ENCODE data around the gene HSBP1L1. TPM values are rescaled to one million over a fixed set of nuclear protein-coding genes. Genes with fewer than 3 reads are reported as not detected.

Gene HSBP1L1
- total RNA-seq, 1 donor from 2014 or later = 48.7 TPM

DNA sequence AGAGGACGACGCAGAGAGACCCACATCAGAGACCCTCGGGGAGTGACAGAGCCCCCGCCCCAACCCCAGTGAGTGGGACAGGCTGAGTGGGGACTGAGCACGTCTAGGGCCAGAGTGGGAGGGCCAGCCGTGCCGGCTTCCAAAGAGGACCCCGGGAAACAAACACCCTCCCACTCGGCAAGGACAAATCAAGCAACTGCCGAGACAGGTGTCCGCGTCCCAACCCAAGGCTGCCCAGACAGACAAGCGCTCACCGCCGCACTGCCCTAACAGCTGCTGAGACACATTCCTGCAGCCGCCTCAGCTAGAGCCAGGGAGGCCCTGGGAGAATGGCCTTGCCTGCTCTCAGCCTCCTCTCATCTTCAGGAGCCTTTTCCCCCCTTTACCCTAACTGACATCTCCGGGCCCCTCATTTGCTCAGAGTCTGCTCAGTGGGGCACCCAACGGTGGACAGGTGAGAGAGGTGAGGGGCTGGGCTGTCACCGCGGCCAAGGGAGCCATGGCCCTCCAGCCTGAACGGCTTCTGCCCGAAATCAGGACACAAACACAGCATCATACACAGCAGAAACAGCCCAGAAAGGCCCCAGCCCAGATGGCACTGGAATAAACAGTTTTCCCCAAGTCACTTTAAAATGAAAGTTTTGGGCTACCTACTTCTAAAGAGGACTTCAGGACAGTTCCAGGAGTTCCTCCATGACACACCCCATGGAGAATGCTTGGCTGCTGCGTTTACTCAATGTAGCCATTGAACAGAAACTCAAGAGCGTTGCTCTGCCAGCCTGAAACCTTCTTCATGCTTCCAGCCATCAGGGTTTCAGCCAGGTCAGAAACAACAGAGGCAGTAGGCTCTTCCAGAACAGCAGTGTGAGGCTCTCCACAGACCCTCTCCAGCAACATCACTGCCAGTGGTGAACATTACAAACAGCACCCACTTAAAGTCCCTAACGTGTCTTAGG is 36.6 kb upstream of the HSBP1L1 start:
- H3K36me3 ChIP-seq = peaks cover 20% of the 10 kb centered on the region
- H3K4me3 ChIP-seq = no peak overlapping the region
- ATAC-seq (no peak), DNase-seq (peak; percentile 54)
- H3K9me3 ChIP-seq = peaks cover 24% of the 10 kb centered on the region
- no peaks in the 10 kb centered on the region for H3K27me3 ChIP-seq
- intact Hi-C loops (cut with DNase I) = no loop called here
- TF ChIP-seq, protein P1, sequence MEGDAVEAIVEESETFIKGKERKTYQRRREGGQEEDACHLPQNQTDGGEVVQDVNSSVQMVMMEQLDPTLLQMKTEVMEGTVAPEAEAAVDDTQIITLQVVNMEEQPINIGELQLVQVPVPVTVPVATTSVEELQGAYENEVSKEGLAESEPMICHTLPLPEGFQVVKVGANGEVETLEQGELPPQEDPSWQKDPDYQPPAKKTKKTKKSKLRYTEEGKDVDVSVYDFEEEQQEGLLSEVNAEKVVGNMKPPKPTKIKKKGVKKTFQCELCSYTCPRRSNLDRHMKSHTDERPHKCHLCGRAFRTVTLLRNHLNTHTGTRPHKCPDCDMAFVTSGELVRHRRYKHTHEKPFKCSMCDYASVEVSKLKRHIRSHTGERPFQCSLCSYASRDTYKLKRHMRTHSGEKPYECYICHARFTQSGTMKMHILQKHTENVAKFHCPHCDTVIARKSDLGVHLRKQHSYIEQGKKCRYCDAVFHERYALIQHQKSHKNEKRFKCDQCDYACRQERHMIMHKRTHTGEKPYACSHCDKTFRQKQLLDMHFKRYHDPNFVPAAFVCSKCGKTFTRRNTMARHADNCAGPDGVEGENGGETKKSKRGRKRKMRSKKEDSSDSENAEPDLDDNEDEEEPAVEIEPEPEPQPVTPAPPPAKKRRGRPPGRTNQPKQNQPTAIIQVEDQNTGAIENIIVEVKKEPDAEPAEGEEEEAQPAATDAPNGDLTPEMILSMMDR (IDR thresholded peaks at IDR 0.05) = no peak
- no peaks in the 10 kb centered on the region for H3K4me1 ChIP-seq
- H3K27ac ChIP-seq = no peak overlapping the region

DNA sequence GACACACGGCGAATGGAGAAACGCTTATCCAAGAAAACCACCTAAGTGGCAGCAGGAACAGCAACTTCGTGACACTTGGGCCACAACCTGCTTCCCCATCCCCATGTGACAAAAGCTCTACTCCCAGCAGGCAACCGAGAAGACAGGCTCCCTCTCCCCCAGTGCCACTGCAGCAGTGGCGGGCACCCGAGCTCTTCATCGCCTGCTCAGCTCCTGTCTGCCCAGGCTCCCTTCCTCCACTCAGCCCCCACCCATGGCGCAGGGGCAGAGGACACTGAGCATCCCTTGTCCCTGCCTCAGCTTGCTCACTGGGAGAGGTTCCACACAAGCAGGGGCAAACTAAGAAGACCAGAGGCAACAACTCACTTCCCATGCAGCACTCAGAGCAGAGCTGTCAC is 35.9 kb upstream of the HSBP1L1 start:
- Histone ChIP-seq H3K4me1 (no peaks in the 10 kb centered on the region), H3K27me3 (no peaks in the 10 kb centered on the region), H3K4me3 (no peak overlapping the region), H3K27ac (no peak overlapping the region), H3K9me3 (peaks cover 30% of the 10 kb centered on the region), H3K36me3 (peaks cover 19% of the 10 kb centered on the region)
- DNase-seq = peak; percentile 37
- ATAC-seq = no peak
- TF ChIP-seq, protein P1 (IDR thresholded peaks at IDR 0.05) = no peak
- intact Hi-C loops (cut with DNase I) = no loop called here

DNA sequence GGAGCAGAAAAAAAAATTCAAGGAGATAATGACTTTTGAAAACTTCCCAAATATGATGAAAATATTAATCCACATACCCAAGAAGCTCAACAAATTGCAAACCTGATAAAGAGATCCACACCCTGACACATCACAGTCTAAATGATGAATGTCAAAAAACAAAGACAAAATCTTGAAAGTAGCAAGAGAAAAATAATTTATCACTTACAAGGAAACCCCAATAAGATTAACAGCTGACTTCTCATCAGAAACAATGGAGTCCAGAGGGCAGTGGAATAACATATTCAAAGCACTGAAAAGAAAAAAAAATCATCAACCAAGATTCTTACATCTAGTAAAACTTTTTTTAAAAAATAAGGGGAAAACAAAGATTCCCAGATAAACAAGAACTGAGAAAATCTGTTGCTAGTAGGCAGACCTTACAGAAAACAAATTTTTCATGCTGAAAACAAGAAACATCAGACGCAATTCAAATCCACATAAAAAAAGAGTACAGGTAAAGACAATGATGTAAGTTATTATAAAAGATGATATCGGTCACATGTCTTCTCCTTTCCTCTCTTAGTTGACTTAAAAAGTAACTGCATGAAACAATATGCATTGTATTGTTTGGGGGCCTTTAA is 34.3 kb upstream of the HSBP1L1 start:
- ATAC-seq (no peak), DNase-seq (no peak)
- Histone ChIP-seq H3K27me3 (no peaks in the 10 kb centered on the region), H3K9me3 (peaks cover 30% of the 10 kb centered on the region), H3K27ac (no peak overlapping the region), H3K4me1 (peaks cover 8% of the 10 kb centered on the region), H3K36me3 (peaks cover 11% of the 10 kb centered on the region), H3K4me3 (no peak overlapping the region)
- TF ChIP-seq, protein P1 (IDR thresholded peaks at IDR 0.05) = no peak
- intact Hi-C loops (cut with DNase I) = no loop called here

DNA sequence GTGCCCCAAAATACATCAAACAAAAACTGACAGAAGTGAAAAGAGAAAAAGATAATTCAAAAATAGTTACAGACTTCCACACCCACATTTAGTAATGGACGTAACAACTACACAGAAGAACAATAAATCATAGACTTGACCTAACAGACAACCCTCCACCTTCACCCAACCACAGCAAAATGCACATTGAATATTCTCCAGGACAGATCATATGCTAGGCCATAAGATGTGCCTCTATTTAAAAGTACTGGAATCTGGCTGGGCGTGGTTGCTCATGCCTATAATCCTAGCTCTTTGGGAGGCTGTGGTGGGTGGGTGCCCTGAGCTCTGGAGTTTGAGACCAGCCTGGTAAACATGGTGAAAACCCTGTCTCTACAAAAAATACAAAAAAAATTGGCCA is 33.0 kb upstream of the HSBP1L1 start:
- intact Hi-C loops (cut with DNase I) = no loop called here
- peaks cover 11% of the 10 kb centered on the region for H3K36me3 ChIP-seq
- no peak overlapping the region for H3K27ac ChIP-seq
- peaks cover 30% of the 10 kb centered on the region for H3K9me3 ChIP-seq
- H3K4me3 ChIP-seq = no peak overlapping the region
- no peak for DNase-seq
- ATAC-seq = no peak
- no peaks in the 10 kb centered on the region for H3K27me3 ChIP-seq
- TF ChIP-seq, protein P1 (IDR thresholded peaks at IDR 0.05) = no peak
- H3K4me1 ChIP-seq = peaks cover 12% of the 10 kb centered on the region

DNA sequence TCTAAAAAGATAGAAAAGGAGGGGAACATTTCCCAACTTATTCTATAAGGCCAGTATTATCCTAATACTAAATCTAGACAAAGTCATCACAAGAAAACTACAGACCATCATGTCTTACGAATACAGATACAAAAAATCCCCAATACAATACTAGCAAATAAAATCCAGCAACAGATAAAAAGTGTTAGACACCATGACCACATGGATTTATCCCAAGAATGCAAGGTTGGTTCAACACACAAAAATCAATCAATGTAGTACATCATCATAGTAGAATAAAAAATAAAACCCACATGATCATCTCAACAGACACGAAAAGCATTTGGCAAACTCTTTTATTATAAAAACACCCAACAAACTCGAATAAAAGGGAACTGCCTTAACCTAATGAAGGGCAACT is 31.5 kb upstream of the HSBP1L1 start:
- TF ChIP-seq, protein P1 (IDR thresholded peaks at IDR 0.05) = no peak
- H3K27ac ChIP-seq = no peak overlapping the region
- peaks cover 11% of the 10 kb centered on the region for H3K36me3 ChIP-seq
- H3K4me3 ChIP-seq = no peak overlapping the region
- H3K27me3 ChIP-seq = no peaks in the 10 kb centered on the region
- intact Hi-C loops (cut with DNase I) = no loop called here
- DNase-seq = no peak
- H3K9me3 ChIP-seq = peaks cover 30% of the 10 kb centered on the region
- H3K4me1 ChIP-seq = peaks cover 12% of the 10 kb centered on the region
- no peak for ATAC-seq
